ENCODE data around the gene DEPDC4.

GRCh38 chr12:100197486-100197885 lies 69.4 kb downstream of the DEPDC4 start:
- no peak for TF ChIP-seq EZH2 (IDR thresholded peaks at IDR 0.05)
- no peak for TF ChIP-seq FOXP2 (optimal IDR thresholded peaks at IDR 0.05; ENCODE audit: control extremely low read depth, extremely low read length, insufficient read depth)

All from SK-N-MC (cell line).